Measurements from ENCODE around the gene COL13A1.

The COL13A1 gene

GRCh38 chr10:69902835-69903535, 101.3 kb downstream of the COL13A1 start:
- FAIRE-seq (no peak), DNase-seq (ENCODE audit: low spot score) (no peak)

- DNase-seq (ENCODE audit: low spot score) (no peak), FAIRE-seq (no peak)
Observed at GRCh38 chr10:69904533-69904932, 102.8 kb downstream of the COL13A1 start.

- FAIRE-seq (no peak), DNase-seq (ENCODE audit: low spot score) (no peak)
Observed at GRCh38 chr10:69906425-69906824, 104.7 kb downstream of the COL13A1 start.

GRCh38 chr10:69907517-69907916, 105.8 kb downstream of the COL13A1 start:
- FAIRE-seq (no peak), DNase-seq (ENCODE audit: low spot score) (no peak)

GRCh38 chr10:69908124-69908523, 106.4 kb downstream of the COL13A1 start:
- no peak for FAIRE-seq

GRCh38 chr10:69910561-69910960, 108.9 kb downstream of the COL13A1 start:
- FAIRE-seq = no peak
- no peak for DNase-seq (ENCODE audit: low spot score)

More at GRCh38 chr10:69908124-69908523, 106.4 kb downstream of the COL13A1 start:
- no peak for DNase-seq (ENCODE audit: low spot score)

- FAIRE-seq (no peak), DNase-seq (ENCODE audit: low spot score) (no peak)
Observed at GRCh38 chr10:69911613-69912528, 110.2 kb downstream of the COL13A1 start.

GRCh38 chr10:69912589-69912988, 110.9 kb downstream of the COL13A1 start:
- no peak for DNase-seq (ENCODE audit: low spot score)
- FAIRE-seq = no peak

- DNase-seq (ENCODE audit: low spot score) = no peak
- no peak for FAIRE-seq
Observed at GRCh38 chr10:69913606-69914382, 112.1 kb downstream of the COL13A1 start.

GRCh38 chr10:69914398-69915214, 112.9 kb downstream of the COL13A1 start:
- FAIRE-seq (no peak), DNase-seq (ENCODE audit: low spot score) (peak; percentile 36)

GRCh38 chr10:69915215-69915560, 113.5 kb downstream of the COL13A1 start:
- FAIRE-seq = no peak
- DNase-seq (ENCODE audit: low spot score) = no peak

- no peak for FAIRE-seq
- no peak for DNase-seq (ENCODE audit: low spot score)
Observed at GRCh38 chr10:69916118-69916517, 114.4 kb downstream of the COL13A1 start.

- no peak for FAIRE-seq
Observed at GRCh38 chr10:69918036-69918435, 116.3 kb downstream of the COL13A1 start.

GRCh38 chr10:69919250-69919649, 117.5 kb downstream of the COL13A1 start:
- FAIRE-seq = no peak
- DNase-seq (ENCODE audit: low spot score) = no peak

More at GRCh38 chr10:69918036-69918435, 116.3 kb downstream of the COL13A1 start:
- DNase-seq (ENCODE audit: low spot score) = no peak

- no peak for FAIRE-seq
Observed at GRCh38 chr10:69925111-69925510, 123.4 kb downstream of the COL13A1 start.

GRCh38 chr10:69928339-69928738, 126.6 kb downstream of the COL13A1 start:
- FAIRE-seq (no peak), DNase-seq (ENCODE audit: low spot score) (no peak)

More at GRCh38 chr10:69925111-69925510, 123.4 kb downstream of the COL13A1 start:
- no peak for DNase-seq (ENCODE audit: low spot score)

GRCh38 chr10:69929575-69929974, 127.9 kb downstream of the COL13A1 start:
- no peak for DNase-seq (ENCODE audit: low spot score)
- no peak for FAIRE-seq

- FAIRE-seq = no peak
- DNase-seq (ENCODE audit: low spot score) = no peak
Observed at GRCh38 chr10:69934768-69935167, 133.1 kb downstream of the COL13A1 start.

- FAIRE-seq (no peak), DNase-seq (ENCODE audit: low spot score) (no peak)
Observed at GRCh38 chr10:69936091-69936490, 134.4 kb downstream of the COL13A1 start.

- DNase-seq (ENCODE audit: low spot score) = no peak
- FAIRE-seq = no peak
Observed at GRCh38 chr10:69938541-69938991, 136.9 kb downstream of the COL13A1 start.

- no peak for DNase-seq (ENCODE audit: low spot score)
- FAIRE-seq = no peak
Observed at GRCh38 chr10:69939061-69939460, 137.4 kb downstream of the COL13A1 start.

Measured in RCC 7860 (cell line).